Measurements from ENCODE around the gene GUCA2A.

The GUCA2A gene

DNA sequence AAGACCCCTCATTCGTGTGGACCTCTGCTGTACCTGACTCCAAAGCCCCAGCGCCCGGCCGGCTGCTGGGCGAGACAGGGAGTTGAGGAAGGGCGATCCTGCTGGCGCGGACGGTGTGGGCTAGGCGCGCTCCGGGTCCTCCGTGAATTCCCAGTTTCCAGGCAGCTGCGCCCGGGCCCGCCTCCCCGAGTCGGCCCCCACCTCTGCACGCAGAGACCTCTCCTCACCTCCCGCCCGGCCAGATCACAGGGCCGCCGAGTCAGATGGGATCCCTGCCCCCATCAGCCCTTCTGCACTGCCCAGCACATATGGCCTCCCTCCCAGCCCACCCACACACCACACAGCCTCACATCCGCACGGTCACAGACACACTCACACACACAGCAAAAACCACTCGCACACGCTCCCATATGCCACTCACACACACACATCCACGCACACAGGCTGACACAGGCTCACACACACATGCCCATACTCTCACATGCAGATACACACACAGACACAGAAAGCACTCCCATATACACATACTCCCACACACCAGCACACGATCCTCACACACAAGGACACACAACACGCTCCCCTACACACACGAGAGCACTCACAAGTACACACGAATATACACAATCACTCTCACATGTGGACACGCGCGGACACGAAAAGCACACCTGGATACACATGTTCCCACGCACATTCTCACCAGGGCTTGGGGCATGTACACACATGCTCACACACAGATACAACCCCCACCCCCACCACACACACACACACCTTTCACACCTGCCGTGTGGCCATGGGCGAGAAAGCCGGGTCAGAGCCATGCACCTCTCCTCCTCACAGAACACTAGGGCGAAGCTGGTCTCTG lies 18.6 kb downstream of the GUCA2A start:
- H3K4me3 ChIP-seq (ENCODE audit: low read depth, low read length), result no peak overlapping the region
- H3K36me3 ChIP-seq, result no peaks in the 10 kb centered on the region
- DNase-seq, result no peak
- TF ChIP-seq, protein P1, sequence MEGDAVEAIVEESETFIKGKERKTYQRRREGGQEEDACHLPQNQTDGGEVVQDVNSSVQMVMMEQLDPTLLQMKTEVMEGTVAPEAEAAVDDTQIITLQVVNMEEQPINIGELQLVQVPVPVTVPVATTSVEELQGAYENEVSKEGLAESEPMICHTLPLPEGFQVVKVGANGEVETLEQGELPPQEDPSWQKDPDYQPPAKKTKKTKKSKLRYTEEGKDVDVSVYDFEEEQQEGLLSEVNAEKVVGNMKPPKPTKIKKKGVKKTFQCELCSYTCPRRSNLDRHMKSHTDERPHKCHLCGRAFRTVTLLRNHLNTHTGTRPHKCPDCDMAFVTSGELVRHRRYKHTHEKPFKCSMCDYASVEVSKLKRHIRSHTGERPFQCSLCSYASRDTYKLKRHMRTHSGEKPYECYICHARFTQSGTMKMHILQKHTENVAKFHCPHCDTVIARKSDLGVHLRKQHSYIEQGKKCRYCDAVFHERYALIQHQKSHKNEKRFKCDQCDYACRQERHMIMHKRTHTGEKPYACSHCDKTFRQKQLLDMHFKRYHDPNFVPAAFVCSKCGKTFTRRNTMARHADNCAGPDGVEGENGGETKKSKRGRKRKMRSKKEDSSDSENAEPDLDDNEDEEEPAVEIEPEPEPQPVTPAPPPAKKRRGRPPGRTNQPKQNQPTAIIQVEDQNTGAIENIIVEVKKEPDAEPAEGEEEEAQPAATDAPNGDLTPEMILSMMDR (IDR thresholded peaks at IDR 0.05; ENCODE audit: low read depth, low read length), result no peak
- no peaks in the 10 kb centered on the region for H3K27me3 ChIP-seq
- no peaks in the 10 kb centered on the region for H3K4me1 ChIP-seq
- no peaks in the 10 kb centered on the region for H3K9me3 ChIP-seq

DNA sequence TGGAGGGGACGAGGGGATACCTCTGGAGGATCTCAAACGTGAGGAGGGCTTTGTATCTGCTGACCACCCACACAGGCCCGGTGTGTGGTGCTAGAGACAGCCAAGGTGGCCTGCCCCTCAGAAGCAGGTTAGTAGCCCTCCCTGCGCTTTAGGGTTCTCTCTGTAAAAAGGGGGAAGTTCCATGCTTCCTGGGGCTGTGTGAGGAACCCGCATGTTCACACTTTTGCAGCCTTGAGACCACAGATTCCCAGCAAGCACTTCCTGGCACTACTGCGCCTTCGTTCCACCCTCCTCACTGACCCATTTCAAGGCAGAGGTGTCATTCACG lies 19.2 kb downstream of the GUCA2A start:
- no peak overlapping the region for H3K4me3 ChIP-seq (ENCODE audit: low read depth, low read length)
- TF ChIP-seq, protein P1 (IDR thresholded peaks at IDR 0.05; ENCODE audit: low read depth, low read length), result no peak
- no peaks in the 10 kb centered on the region for H3K36me3 ChIP-seq
- no peaks in the 10 kb centered on the region for H3K4me1 ChIP-seq
- no peak for DNase-seq
- H3K9me3 ChIP-seq, result no peaks in the 10 kb centered on the region
- no peaks in the 10 kb centered on the region for H3K27me3 ChIP-seq

GRCh38 chr1:42144711-42145388 lies 19.7 kb downstream of the GUCA2A start:
- Histone ChIP-seq H3K27me3 (no peaks in the 10 kb centered on the region), H3K36me3 (no peaks in the 10 kb centered on the region), H3K4me3 (ENCODE audit: low read depth, low read length) (no peak overlapping the region), H3K9me3 (no peaks in the 10 kb centered on the region), H3K4me1 (no peaks in the 10 kb centered on the region)
- no peak for DNase-seq
- TF ChIP-seq, protein P1 (IDR thresholded peaks at IDR 0.05; ENCODE audit: low read depth, low read length), result no peak

- TF ChIP-seq, protein P1 (IDR thresholded peaks at IDR 0.05; ENCODE audit: low read depth, low read length), result no peak
- Histone ChIP-seq H3K4me1 (no peaks in the 10 kb centered on the region), H3K36me3 (no peaks in the 10 kb centered on the region), H3K27me3 (no peaks in the 10 kb centered on the region), H3K9me3 (no peaks in the 10 kb centered on the region), H3K4me3 (ENCODE audit: low read depth, low read length) (no peak overlapping the region)
- no peak for DNase-seq
These were observed 20.4 kb downstream of the GUCA2A start for GRCh38 chr1:42143896-42144710.

GRCh38 chr1:42142894-42143675 lies 21.5 kb downstream of the GUCA2A start:
- no peaks in the 10 kb centered on the region for H3K36me3 ChIP-seq
- no peaks in the 10 kb centered on the region for H3K27me3 ChIP-seq
- TF ChIP-seq, protein P1 (IDR thresholded peaks at IDR 0.05; ENCODE audit: low read depth, low read length), result no peak
- DNase-seq, result no peak
- H3K9me3 ChIP-seq, result no peaks in the 10 kb centered on the region
- no peaks in the 10 kb centered on the region for H3K4me1 ChIP-seq
- no peak overlapping the region for H3K4me3 ChIP-seq (ENCODE audit: low read depth, low read length)

Measured in BE2C (cell line).